NK-92 treated with Interleukin-12 subunit alpha and Interleukin-12 subunit beta, amount 100 ng/mL, for 24 hours (cell line): ENCODE data around the gene USHBP1.

ENCODE experiments used
- DNase-seq: peaks from one replicate; lab custom pipeline; 2025; lab: John Stamatoyannopoulos, UW

The USHBP1 gene, protein sequence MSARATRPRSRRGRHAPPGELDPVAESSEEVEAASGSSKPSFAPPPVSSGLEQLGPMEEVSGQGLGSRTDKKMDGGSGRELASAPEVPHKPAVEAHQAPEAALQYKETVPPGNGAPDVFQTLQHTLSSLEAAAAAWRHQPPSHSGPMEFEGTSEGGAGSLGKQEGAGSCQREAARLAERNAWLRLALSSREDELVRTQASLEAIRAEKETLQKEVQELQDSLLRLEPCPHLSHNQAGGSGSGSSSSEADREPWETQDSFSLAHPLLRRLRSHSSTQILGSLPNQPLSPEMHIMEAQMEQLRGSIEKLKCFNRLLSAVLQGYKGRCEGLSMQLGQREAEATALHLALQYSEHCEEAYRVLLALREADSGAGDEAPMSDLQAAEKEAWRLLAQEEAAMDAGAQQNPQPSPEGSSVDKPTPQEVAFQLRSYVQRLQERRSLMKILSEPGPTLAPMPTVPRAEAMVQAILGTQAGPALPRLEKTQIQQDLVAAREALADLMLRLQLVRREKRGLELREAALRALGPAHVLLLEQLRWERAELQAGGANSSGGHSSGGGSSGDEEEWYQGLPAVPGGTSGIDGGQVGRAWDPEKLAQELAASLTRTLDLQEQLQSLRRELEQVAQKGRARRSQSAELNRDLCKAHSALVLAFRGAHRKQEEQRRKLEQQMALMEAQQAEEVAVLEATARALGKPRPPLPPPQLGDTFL

DNA sequence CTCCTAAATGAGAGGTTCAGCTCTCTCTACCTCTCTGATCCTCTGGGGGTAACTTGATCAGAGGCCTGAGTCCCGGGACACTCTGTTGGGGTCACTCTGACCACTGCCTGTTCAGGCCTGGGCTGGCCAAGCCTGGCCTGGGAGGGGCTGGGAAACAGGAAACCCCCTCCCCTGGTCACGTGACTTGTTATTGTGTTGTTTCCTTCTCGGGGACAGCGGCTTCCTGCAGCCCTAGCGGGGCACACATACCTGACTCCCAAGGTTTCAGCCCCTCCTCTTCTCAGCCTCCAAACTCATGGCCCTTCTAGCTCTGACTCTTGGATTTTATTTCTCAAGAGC is at the start of gene USHBP1:
Gene USHBP1, minus strand, starts transcription at position 105 of the 339 bp plus-strand sequence. CDS start 446 bp downstream, outside the sequence.
- DNase-seq, result no peak

DNA sequence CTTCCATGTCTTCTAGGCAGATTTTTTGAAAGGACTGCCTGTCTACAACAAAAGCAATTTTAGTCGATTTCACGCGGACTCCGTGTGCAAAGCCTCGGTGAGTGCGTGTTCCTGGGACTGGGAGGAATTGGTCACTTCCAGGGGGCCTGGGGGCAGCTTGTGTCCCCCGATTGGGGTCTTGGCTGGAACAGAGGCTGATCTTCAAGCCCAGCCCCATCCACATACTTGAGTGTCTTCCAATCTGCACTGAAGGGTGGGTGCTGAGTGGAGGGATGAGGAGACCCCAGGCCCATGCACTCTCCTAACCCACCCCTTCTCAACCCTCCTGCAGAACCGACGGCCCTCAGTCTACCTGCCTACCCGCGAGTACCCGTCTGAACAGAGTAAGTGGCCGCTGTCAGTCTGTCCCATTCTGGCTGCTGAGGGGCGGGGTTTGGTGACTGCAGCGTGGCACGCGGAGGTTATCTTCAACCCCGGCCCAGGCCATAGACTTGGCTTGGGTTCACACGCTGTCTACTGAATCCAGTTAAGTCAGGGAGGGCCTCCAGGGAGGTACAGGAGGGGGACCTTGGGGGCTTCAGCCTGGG is 49.6 kb upstream of the USHBP1 start:
- no peak for DNase-seq

DNA sequence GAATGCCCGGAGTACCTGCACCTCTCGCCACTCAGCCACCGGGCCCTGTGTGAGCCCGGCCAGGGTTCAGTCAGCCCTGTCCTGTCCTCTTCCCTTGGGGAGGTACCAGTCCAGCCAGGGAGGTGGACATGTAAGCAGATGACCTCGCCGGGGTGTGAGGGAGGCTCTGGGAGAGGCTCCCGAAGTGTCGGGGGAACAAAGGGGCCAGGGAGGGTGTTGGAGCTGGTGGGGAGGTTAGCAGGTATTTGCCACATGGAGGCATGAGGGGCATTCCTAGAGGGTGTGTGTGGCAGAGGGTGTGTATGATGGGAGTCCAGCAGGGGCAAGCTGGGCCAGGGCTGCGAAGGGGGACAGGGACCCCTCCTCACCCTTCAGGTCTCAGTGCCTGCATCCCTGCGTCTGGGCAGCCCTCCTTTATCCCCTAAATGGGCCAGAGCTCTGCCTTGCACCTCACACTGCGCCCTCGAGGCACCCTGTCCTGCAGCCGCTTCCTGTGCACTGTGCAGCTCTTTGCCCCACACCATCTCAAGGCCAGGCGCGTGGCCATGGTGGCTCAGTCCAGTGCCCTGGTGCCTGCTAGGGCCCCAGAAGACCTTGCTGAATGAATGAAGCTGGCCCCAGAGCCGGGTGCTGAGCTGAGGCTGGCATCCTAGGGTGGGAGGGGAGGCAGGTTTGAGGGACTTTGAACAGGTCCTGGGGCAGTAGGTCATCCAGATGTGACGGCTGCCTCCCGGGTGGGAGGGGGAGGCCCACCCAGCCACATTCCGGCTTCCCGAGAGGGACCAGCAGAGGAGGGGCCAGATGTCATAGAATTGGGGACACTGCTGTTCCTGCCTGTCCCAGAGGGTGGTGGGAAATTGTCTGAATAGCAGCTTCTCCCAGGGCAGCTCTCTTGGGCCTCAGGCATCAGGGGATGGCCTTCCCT is 47.9 kb upstream of the USHBP1 start:
- no peak for DNase-seq

DNA sequence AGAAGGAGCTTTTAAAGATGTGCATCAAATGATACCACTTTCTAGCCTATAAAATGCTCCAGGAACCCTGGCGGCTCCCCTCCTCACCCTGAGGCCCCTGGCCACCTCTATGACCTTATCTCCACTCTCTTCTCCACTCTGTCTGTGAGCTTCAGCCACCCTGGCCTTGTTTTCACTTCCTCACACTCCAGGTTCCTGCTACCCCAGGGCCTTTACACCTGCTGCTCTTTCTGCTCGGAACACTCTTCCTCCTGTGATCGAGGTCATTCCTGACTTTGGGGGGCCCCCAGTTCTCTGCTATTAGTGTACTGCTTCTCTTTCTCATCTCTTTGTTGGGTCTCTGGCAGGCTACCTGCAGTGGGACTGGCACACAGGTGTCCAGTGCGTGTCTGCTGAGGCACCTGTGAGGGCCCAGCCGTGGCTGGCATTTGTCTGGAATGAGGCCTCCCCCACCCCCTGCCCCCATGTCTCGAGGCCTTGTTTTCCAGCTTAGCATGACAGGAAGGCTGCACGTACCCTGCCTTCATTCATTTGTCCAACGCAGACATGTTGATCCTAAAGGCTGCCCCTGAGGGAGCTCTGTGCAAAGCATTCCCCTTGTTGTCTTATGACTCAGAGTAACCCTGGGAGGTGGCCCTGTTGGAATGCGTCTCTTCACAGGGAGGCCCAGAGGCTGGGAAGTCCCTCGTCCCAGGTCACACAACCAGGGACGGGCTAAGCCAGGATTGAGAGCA is 47.1 kb upstream of the USHBP1 start:
- no peak for DNase-seq

DNA sequence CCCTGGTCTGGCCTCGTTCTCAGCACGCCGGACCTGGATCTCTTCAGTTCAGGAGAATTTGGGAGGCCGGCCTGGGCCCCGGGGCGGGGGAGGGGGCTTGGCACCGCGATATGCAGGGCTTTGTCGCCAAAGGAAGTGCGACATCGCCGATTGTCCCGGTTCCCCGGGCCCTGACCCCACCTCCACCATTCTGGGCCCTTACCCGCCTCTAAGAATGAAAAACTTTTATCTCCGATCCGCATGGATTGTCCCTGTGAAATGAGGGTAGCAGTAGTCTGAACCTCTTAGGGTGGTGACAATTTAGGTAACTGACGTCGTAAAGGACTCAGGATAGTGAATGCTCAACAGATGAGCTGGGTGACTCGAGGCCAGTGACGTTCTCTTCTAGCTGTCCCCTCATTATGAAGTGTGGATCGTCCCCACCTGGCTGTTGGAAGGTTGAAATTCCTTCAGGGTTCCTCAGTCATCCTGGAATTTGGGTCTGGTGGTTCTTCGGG is 45.5 kb upstream of the USHBP1 start:
- DNase-seq, result no peak

DNA sequence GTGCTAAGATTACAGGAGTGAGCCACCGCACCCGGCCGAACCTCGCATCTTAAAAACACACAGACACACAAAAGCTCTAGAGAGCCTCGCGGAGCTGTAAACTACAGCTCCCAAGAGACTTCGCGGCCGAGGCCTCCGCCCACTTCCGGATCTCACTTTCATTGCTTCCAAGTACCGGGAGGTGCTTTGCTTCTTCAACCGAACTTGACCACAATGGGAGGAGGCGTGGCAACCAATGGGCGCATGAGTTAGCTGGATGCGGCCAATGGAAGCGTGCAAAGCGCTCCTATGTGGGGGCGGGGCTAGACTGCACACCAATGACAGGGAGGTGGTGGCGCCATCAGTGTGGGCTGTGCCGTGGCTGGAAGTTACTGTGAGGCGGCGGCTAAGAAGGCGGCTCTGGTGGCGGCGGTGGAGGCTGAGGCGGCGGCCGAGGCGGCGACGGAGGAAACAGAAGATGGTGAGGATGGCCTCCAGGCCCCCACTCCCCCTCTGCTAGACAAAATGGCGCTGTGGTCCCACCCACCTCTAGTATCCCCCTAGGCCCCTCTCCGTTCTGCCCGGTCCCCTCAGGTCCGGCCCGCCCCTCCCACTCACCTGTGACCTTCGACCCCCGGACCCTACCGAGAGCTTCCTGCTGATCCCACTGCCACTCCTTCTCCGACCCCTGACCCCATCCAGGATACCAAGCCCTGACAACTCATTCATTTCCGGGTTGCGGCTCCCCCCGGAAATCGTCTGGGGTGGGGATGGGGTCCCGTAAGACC is 44.8 kb upstream of the USHBP1 start, which contains the start of gene DDA1:
Gene DDA1, plus strand, starts transcription at position 366 of the 767 bp plus-strand sequence. Its CDS starts 92 bp downstream, at position 458.
- DNase-seq, result peak; percentile 99

DNA sequence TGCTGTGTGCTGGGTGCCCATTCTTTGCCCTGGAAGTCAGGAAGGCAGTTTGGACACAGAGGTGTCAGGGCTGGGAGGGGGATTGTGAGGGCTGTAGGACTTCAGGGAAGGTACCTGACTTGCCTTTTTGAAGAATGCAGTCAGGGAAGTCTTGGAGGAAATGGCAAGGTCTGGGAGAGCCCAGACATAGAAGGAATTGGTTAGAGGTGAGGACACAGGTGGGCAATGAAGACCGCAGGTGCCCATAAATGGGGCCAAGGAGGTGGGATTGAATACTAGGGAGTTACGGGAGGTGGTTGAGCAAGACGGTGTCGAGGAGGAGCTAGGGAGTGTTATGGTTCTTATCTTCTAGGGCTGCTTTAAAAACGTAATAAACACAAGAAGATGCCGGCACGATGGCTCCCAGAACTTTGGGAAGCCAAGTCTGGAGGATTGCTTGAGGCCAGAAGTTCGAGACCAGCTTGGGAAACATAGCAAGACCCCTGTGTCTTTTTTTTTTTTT is 43.4 kb upstream of the USHBP1 start:
- DNase-seq, result no peak

DNA sequence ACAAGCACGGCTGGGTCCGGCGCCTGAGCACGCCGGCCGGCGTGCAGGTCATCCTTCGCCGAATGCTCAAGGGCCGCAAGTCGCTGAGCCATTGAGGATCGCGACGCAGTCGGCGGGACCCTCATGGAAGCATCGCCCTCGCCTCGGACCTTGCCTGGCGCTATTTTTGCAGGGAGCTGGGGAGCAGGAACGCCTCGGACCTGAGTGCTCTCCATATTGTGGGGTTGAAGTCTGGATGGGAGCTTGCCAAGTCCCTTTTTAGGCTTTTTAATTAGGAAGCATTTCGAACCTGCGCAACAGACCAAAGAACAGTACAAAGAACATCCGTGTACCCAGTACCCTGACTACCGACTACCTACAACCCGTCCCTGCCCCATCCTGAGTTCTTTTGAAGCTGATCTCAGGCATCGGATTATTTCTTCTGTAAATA is 41.8 kb upstream of the USHBP1 start:
- DNase-seq, result no peak

DNA sequence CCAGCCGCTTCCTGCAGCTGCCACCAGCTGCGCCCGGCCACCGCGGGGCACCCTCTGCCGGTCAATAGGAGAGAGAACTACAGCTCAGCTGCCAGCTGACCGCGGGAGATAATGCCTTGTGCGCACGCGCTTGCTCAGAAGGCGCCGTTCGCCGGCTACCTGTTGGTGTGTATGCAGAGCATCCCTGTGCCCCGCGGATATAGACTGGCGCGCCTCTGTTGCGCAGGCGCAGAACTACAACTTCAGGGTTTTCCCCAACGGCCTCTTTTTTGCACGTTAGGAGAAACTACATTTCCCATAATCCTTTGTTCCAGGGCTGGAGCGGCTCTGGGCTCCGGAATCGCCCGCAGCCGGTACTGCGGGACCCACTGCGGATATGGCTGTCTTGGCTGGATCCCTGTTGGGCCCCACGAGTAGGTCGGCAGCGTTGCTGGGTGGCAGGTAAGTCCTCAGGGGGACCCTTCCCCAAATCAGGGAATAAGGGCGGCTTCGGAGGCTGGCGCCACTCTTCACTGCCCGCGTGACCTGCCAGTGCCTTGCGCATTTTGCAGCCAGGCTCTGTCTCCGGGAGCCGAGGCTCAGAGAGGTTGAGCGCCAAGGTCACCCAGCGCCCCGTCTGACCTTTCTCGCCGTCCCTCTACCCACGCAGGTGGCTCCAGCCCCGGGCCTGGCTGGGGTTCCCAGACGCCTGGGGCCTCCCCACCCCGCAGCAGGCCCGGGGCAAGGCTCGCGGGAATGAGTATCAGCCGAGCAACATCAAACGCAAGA is 41.2 kb upstream of the USHBP1 start, which contains the start of gene MRPL34:
Gene MRPL34, plus strand, starts transcription at position 356 of the 768 bp plus-strand sequence. Its CDS starts 21 bp downstream, at position 377.
- DNase-seq, result peak; percentile 98

DNA sequence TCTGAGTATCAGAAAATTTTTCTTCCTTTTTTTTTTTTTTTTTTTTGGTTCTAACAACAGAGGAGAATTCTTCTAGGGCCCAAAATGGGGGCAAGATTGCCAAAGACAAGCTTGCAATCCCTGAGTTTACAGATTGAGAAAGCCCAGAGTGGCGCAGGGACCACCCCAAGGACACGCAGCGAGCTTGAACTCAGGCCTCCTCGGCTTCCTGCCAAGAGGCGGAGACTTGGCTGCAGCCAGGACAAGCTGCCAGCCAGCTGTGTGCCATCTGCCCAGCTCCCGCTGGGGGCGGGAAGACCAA is 40.6 kb upstream of the USHBP1 start:
- no peak for DNase-seq

DNA sequence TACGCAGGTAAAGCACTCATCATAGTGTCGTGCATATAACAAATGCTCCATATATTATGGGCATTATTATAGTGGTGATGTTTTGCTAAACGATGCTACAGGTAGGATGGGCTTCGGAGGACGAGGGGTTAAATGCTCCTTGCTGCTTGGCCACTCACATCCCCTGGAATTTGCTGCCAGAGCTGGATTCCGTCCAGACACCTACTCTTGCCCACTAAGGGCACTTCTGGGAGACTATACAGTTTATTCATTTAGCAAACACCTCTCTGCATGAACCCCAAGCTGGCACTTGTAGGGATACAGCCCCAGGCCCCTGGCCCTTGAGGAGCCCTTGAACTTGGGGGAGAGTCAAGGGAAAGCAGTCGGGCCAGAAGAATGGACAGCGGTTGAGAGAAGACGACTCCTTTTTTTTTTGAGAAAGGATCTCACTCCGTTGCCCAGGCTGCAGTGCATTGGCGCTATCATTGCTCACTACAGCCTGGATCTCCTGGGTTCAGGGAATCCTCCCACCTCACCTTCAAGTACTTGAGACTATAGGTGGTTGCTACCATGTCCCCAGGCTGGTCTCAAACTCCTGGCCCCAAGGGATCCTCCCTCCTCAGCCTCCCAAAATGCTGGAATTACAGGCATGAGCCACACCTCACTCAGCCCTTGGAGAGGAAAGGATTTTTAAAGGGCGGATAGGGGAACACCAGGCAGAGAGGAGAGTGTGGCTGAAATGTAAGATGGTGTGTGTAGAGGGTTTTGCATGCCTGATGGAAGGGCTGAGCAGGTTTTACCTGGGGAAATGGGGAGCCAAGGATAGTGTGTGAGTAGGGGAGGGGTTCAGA is 40.1 kb upstream of the USHBP1 start:
- no peak for DNase-seq

DNA sequence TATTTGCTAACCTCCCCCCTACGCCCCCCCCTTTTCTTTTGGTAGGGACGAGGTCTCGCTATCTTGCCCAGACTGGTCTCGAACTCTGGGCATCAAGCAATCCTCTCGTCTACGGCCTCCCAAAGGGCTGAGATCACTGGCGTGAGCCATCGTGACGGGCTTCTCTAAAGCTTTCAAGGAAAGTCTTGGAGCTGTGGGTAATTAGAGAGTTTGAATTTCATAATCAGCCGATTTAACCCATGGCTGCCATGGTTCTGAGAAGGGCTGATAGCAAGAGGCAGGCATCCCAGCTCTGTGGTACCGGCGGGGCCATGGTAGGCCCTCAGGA is 39.4 kb upstream of the USHBP1 start:
- DNase-seq, result no peak

DNA sequence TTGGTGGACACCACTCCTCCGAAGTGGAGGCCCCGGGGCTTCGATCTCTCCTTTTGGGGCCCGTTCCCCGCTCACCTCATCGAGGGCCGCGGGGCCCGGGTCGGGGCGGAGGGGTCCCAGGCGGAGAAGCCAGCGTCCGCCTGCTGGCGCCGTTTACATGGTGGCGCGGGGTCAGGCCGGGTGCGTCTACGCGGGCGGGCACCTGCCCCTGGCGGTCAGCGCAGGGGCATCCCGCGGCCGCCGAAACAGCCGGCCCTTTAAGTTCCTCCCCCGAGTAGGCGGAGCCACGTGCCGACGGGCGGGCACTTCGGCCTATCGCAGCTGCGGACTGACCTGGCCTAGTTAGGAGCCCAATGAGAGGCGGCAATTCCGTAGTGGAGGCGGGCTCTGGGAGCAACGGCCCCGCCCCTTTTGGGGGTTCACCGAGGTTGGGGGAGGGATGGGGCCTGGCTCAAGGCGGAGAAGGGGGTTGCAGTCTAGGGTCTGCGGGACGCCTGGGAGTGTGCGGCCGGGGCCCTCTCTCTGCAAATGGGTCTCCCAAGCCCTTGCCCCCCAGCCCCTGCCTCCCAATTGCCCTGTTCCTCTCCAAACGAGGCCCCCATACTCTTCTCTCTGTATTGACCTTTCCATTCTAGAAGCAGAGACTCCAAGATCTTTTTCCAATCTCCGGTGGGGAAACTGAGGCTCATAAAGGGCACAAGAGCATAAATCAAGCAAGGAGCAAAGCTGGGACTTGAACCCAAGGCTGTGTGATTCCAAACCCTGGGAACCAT is 38.8 kb upstream of the USHBP1 start, which contains the start of gene ABHD8:
Gene ABHD8, minus strand, starts transcription at position 259 of the 773 bp plus-strand sequence. CDS start 1,809 bp downstream, outside the sequence.
- peak; percentile 77 for DNase-seq

DNA sequence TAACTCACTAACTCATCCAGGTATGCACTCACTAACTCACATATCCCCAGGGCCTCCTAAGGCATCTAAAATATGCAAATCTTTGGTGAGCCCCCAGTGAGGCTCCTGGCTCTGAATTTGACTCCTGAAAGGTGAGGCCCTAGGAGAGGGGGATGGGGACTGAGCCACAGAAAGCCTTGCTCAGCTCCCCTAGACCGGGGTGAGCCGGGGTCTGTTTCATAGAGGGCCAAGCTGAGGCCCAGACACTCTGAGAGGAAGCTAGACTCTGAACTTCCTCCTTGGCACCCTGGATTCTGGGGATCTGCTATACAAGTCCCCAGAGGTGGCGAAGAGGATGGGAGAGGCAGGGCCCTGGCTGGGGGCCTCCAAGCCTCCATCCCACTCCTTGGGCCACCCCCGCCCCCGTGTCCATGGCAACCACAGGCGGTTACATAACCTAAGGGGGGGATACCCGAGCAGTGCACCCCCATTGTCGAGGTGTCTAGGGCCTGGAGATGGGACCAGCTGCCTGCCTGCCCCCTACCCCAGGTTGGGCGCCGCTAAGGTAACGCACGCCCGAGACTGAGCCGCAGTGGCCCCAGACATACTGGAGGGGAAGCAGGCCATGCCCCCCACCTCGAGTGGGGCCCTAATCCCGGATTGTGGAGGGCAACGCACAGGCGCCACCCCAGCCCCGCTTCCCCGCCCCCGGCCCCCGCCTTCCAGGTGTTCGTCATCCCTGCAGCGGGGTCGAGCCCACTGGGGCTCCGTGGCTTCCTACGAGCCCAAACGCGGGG is 38.0 kb upstream of the USHBP1 start:
- no peak for DNase-seq

DNA sequence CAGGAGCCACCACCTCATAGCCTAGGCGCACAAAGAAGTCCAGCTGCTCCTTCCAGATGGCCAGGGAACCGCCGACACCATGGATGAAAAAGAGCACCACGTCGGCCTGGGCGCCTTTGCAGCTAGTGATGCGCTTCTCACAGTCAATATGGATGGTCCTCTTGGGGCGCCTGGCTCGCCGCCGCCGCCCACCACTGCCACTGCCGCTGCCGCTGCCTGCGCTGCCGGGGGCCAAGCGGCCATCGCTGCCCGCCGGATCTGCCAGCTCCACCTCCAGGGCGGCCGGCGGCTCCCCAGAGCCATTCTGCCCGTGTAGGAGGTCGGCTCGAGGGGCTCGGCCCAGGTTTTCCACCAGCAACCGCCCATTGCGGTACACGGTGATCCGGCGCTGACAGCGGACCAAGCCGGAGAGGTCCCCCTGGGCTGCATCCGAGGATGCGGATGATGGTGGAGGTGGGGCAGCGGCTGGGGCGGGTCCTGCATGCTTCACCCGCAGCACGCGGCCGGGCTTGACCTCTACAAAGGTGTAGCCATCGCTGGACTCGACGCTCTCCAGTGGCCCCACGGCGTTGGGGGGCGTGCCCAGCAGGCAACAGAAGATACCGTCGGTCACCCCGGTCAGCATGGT is 36.6 kb upstream of the USHBP1 start:
- DNase-seq, result no peak

DNA sequence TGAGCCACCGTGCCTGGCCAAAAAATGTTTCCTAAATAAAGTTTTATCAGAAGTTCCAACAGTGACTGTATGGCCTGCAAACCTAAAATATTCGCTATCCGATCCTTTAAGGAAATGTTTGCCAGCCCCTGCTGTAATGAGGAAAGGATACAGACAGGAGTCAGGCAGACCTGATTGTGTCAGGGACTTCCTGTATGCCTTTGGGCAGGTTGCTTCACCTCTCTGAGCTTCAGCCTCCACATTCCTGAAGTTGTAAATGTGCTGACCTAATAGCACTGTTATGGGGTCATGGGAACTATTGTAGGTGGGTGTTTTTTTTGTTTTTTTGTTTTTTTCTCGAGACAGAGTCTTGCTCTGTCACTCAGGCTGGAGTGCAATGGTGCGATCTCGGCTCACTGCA is 32.4 kb upstream of the USHBP1 start:
- DNase-seq, result no peak
